Activated naive CD8-positive, alpha-beta T cell treated with anti-CD3 and anti-CD28 coated beads, Interleukin-2, amount 50 U/mL, for 16 hours (primary cell): ENCODE results near the gene FSD1.
"Not testable (repeated sequence)": the region's sequence is repeated elsewhere in the genome, so short reads cannot be mapped to it uniquely, and the experiment has no call there.

Source experiments
- DNase-seq: peaks from one replicate; pipeline ENCODE4 v3.0.0-alpha.2; 2020; ENCODE audit warnings: low read depth, low spot score

FSD1 gene

DNA sequence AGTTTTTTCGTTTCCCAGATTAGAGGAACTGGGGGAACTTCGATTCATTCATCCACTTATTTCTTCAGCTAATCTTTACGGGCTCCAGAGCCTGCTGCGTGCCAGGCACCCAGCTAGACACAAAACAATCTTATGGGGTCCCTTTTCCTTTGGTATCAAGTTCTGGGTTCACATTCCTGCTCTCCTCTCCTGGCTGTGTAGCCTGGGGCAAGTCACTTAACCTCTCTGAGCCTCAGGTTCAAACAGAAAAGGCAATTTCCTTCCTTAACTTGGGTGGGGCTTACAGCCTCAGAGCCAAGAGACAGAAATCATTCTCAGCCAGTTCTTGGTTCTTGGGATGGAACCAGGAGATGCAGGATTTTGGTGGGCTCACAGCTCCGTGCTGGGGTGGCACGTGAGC is 19.4 kb upstream of the FSD1 start:
- no peak for DNase-seq

DNA sequence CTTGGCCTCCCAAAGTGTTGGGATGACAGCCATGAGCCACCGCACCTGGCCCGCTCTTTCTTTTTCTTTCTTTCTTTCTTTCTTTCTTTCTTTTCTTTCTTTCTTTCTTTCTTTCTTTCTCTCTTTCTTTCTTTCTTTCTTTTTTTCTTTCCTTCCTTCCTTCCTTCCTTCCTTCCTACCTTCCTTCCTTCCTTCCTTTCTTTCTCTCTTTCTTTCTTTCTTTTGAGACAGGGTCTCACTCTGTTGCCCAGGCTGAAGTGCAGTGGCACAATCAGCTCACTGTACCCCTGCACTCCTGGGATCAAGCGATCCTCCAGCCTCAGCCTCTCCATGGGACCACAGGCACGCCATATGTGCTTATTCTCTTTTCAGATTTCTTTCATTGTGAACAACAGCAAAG is 18.3 kb upstream of the FSD1 start:
- not testable (repeated sequence) for DNase-seq

DNA sequence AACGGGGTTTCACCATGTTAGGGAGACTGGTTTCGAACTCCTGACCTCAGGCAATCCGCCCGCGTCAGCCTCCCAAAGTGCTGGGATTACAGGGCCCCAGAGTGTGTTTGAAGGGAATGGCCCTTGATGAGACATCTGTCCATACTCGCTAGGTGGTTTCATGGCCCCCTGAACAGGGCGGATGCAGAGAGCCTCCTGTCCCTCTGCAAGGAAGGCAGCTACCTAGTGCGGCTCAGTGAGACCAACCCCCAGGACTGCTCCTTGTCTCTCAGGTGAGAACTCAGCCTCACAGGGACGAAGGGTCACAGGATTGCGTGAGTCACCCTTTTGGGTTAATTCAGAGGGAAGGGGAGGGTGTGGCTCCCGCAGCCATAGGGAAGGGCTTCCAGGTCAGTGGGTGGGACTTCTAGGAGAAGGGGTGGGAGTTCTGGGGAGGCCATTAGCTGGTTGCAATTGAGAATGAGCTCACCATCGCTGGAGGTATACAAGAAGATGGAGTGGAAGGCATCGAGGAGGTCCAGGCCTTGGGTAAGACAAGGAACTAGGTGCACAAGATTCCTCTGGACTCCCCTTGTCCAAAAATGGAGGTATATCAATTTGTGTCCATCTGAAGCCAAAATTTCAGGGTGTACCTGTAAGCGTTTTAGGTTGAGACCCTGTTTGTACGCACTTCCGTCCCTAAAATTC is 16.2 kb upstream of the FSD1 start:
- no peak for DNase-seq

DNA sequence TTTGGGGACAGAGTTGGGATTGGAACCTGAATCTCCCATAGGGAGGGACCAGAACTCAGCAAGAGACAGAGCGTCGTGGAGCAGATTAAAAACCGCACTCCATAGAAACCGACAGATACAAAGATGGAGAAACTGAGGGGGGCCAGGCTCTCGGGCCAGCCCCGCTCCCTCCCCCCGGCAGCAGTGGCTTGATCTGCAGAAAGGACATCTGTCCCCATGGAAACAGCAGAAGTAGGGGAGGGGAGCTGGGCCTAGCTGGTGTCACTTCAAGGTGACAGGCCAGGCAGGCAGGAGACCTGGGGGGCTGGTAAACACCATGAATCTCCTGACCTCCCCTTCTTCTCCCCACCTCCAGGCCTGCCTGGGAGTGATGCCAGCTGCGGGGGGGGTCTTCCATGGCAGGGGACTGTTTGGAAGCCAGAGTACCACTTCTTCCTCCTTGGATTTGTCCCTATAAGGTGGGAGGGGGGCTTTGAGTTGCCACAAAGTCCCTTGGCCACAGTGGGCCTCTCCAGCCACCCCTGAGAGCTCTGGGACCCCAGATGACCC is 13.1 kb upstream of the FSD1 start:
- DNase-seq, result no peak

DNA sequence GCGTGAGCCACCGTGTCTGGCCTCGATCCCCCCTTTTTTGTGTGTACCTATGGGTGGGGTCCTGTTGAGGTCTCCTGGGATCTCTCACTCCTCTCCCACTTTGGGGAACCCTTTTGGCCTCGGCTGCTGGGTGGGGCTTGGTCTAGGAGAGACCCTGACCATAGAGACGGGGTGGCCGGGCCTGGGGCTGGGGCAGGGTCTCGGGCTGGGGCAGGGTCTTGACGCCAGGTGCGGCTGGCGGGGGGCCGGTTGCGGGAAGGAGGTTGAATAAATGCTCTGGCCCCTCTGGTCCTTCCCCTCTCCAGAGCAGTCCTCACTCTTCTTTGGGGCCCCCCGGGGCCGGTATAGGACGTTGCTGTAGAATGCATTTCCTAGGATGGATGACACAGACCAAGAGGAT is 11.9 kb upstream of the FSD1 start:
- no peak for DNase-seq

DNA sequence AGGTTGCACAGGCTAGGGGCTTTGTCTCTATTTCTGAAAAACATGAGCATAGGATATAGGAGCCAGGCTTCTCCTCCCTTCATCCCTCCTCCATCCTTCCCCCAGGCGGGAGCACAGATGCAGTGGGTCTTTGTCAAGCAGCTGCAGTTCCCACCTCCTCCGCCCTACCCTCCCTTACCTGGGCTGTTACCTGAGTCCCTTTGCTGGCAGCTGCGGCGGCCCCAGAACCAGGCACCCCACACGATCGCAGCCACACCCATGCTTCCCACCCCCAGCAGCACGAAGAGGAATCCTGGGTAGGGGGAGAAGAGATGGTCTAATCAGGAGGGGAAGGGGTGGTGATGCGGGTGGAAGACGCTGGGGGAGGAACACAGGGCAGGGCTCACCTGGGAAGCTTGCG is 10.0 kb upstream of the FSD1 start:
- DNase-seq, result no peak

DNA sequence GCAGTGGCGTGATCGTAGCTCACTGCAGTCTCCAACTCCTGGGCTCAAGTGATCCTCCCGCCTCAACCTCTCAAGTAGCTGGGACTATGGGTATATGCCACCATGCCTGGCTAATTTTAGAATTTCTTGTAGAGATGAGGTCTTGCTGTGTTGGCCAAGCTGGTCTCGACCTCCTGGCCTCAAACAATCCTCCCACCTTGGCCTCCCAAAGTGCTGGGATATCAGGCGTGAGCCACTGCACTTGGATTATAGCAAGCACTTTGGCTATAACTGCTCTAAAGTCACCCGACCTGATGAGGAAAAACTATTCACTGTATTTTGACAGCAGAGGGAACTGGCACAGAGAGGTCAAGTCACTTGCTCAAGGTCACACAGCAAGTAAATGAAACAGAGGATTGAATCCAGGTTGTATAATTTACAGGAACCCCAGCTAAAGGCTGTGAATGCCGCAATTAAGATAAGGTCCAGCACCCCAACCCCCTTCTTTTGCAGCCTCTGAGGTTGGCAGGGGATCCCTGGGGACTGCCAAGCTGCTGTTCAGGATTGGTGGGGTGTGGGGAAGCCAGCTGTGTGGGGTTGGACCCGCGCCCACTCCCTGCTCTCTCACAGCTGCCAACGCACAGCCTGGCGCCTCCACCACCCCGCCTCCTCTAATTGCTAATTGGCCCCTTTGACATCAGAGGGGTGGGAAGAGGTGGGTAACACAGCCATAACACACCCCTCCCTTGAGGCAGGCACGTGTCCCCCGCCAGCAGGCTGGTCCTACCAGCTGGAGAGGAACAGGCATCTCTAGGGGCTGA is 8.2 kb upstream of the FSD1 start:
- no peak for DNase-seq

DNA sequence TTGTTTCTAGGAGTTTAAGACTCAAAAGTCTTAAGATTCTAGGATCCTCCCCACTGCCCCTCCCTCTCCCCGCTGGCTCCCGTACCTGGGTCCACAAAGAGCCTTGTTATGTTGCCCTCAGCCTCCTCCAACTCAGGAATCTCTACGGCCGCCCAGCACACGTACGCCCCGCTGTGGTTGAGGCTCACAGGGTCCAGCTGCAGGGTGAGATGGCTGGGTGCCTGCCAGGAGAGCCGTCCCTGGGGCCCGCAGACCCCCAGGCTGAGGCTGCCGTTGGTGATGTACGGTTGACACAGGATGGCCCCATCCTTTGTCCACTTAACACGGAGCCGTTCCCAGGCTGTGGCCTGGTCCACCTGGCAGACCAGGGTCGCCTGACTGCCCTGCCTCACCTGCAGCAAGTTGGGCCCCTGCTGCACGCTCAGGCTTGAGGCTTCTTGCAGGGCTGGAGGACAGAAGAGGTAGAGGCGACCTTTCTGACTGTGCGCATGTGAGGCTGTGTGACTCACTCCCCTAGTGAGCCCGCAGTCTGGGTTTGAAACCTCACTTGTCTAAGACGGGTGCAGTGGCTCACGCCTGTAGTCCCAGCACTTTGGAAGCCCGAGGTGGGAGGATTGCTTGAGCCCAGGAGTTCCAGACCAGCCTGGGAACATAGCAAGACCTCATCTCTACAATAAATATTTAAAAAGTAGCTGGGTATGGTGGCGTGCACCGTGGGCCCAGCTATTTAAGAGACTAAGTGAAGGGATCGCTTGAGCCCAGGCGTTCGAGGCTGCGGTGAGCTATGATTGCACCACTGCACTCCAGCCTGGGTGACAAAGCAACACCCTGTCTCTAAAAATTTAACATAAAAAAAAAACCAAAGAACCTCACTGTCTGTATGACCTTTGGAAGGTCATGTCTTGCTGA is 6.2 kb upstream of the FSD1 start:
- no peak for DNase-seq

DNA sequence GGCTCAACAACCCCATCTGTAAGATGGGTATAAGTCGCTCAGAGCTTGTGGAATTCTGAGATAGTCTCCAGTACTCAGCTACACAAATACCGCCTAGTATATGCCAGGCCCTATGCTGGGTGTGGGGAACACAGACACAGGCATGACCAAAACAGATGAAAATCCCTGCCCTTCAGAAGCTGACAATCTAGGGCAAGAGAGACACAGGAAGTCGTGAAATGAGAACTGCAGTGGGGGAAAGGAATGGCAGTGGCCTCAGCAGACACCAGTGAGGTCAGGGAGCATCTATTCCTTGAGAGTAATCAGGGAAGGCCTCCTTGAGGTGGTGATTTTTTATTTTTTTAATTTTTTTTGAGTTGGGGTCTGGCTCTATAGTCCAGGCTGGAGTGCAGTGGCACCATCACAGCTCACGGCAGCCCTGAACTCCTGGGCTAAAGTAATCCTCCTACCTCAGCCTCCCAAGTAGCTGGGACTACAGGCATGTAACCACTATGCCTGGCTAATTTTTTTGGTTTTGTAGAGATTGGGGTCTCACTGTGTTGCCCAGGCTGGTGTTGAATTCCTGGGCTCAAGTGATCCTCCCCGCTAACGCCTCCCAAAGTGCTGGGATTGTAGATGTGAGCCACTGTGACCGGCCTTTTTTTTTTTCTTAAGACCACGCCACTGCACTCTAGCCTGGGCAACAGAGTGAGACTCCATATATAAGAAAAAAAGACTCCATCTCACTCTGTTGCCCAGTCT is 5.4 kb upstream of the FSD1 start:
- no peak for DNase-seq

DNA sequence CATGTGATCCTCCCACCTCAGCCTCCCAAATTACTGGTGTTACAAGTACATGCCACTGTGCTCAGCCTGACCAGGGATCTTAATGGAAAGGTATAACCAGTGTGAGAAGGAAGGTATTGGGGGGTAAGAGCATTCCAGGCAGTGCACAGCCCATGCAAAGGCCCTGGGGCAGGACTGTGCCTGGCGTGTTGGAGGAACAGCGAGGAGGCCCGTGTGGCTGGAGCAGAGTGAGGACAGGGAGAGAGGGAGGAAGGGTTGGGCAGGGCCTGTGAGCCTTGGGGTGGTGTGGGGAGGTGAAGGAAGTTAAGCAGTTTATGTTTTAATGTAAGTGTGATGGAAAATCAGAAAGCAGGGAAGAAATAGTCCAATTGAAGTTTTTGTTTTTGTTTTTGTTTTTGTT is 3.8 kb upstream of the FSD1 start:
- no peak for DNase-seq

DNA sequence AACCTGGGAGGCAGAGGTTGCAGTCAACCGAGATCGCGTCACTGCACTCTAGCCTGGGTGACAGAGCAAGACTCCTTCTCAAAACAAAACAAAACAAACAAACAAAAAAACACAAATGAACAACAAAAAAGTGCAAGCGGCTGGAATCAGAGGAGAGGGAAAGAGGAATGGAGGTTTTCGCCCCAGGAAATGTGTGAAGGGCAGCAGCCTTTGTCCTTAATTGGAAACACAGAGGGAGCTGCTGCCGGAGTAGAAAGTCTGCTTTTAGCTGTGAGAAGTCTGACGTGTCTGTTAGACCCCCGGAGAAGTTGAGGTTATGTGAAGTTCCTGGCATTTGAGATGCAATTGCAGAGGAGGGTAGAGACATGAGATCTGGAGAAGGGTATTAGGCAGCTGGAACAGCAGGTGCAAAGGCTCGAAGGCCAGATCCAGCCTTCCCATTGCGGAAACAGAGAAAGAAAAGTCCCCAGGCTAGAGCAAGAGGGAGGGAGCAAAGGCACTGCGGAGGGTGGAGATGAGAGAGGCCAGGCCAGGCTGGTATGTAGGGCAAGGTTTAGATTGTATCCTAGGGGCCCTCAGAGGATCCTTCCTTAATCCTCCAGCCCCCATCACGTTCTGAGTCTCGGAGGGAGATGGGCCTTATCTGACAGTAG is 2.7 kb upstream of the FSD1 start:
- no peak for DNase-seq

DNA sequence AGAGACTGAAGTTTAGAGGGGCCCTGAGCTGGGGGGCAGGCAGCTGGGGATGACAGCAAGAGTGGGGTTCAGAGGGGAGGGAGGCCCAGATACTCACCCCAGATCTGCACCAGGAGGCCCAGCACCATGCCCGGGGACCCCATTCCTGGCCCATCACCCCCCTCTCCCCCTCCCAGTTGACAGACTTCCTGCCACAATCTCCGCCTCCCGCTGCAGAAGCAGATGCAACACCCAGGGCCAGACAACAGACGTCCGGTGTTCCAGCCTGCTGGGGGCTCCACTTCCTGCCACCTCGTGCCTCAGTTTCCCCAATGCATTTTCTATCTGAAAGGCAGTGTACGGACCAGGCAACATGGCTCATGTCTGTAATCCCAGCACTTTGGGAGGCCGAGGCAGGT is 2.2 kb upstream of the FSD1 start, which contains the start of gene TMIGD2:
TSS of gene TMIGD2 (minus strand) at position 147 of the 398 bp plus-strand sequence. CDS start at position 143, 4 bp downstream.
- no peak for DNase-seq

DNA sequence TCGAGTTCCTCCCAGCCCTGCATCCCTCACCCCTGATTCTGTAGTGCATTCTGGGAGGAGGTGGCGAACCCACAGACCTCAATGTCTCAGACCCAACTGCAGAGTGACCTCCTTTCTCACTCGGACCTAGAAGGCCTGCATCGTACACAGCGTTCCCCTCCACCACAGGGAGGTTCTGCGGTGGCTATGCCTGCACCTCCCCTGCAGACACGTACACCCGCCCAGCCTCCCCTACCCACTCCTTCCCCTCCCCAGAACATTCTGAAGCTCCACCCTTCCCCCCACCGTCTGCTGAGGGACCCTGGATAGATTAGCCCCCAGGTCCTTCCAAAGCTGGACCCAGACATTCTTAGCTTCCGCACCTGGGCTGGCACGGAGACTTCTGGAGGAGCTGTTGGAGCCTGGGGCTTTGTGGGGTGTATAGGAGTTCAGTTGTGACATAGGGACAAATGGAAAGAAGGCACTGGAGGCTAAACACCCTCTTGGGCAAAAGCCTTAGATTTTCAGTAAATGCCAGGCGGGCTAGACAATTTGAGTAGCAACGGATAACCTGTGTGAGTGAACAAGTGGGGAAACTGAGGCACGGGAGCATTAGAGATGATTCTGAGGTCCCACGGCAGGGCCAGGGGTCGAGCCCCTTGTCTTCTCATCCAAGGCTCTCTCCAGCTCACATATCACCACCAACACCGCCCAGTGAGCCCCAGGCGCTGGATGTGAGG is 420 bp upstream of the FSD1 start:
- no peak for DNase-seq

DNA sequence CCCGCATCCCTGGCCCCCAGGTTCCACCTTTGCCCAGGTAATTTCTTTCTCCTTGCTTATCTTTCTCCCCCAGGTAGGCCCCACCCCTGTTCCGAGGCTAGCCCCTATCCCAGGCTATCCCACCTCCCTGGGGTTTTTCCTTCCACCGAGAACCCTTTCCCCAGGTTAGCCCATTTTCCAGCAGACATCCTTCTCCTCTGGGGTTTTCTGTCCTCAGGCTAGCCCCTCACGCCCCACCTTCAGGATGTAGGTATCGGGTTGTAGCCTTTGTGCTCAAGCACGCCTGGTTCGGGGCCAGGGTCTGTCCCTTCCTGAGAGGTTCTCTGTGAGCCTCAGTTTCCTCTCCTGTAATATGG is 837 bp downstream of the FSD1 start:
- DNase-seq, result no peak

DNA sequence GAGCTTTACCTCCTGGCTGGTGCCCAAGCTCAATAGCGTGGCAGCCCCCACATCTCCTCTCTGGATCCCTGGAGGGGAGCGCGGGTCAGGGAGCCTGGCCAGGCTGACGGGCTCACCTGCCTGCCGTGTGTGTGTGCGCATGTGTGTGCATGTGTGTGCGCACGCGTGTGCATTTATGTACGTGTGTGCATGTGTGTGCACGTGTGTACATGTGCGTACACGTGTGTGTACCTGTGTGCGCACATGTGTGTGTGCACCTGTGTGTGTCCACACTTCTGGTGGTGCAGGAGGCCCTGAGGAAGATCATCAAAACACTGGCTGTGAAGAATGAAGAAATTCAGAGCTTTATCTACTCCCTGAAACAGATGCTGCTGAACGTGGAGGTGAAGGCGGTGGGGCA is 1.3 kb downstream of the FSD1 start:
- no peak for DNase-seq

DNA sequence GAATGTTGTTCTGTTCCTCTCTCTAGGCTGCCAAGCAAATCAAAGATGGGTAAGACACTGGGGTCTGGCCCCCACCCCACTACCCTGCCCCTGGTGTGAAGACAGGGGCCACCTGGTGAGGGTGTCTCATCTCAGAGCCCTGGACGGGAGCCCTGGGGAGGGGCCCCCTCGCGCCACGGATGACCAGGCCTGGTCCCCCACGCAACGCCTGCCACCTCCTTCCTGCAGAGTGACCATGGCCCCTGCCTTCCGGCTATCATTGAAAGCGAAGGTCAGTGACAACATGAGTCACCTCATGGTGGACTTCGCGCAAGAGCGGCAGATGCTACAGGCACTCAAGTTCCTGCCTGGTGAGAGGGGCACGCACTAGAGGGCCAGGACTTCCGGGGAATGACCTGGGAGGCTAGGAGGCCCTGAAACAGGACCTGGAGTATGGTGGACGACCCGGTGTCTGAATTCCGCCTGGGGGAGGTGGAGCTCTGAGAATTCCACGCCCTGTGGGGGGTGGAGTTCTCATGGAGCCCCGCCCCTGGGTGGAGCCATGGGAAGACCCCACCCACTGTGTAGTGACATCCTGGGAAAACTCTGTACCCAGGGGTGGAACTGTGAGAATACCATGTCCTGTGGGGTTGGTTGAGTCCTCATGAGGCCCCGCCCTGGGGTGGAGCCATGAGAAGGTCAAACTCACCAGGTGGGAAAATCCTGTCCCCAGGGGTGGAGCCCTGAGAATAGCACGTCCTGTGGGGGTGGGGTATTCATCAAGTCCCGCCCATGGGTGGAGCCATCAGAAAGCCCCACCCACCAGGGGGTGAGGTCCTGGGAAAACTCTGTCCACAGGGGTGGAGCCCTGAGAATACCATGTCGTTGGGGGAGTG is 6.1 kb downstream of the FSD1 start:
- no peak for DNase-seq

DNA sequence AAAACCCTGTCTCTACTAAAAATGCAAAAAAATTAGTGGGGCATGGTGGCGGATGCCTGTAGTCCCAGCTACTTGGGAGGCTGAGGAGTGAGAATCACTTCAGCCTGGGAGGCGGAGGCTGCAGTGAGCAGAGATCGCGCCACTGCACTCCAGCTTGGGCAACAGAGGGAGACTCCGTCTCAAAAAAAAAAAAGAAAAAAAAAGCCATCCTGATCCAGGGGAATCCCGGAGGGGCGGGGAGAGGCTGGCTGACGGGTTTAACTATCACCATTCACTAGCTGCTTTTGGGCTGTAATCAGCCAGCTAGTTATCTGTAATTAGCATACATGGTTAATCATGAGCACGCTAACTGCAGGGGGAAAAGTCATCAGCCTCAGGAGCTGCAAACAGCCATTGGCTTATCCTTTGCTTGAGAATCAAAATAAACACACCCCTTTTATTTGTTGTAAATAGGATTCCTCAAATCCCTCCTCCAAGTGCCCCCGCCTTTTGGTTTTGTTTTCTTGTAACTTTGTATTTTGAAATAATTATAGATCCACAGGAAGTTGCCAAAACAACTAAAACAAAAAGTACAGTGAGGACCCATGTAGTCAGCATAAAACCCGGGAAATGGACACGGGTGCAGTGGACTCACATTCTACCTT is 9.6 kb downstream of the FSD1 start:
- no peak for DNase-seq

DNA sequence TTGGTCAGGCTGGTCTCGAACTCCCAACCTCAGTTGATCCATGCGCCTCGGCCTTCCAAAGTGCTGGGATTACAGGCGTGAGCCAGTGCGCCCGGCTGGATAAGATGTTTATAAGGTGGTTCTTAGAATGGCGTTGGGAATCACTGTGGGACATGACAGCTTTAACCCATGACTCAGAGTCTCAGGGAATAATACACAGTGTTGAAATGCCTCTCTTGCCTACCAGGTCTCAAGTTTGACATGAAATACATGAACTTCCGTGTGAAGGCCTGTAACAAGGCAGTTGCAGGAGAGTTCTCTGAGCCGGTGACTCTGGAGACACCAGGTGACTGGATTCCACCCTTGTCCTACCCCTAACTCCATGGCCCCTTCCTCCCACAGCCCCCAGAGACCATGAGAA is 12.6 kb downstream of the FSD1 start:
- DNase-seq, result no peak

DNA sequence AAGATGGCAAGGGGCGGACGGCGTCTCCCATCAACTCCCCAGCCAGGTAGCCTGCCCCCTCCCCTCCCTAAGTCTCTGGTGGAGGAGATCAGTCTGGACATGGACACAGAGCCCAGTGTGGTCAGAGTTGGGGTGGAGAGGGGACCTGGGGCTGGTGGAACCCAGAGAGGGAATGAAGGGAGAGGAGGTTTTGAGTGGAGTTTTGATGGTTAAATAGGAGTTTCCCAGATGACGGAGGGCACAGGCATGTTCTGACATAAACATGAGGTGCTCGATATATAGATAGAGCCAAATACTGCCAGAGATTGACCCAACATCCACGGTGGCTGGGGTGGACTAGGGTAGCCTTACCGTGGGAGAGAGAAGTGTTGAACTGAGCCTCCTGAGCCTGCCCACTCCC is 14.1 kb downstream of the FSD1 start:
- DNase-seq, result no peak
